Hematopoietic multipotent progenitor cell treated with erythropoietin and hydrocortisone succinate and interleukin-3 and kit ligand, for 17 days (in vitro differentiated cells): ENCODE data around the gene SWT1.
"Not testable (repeated sequence)": the region's sequence is repeated elsewhere in the genome, so short reads cannot be mapped to it uniquely, and the experiment has no call there.

ENCODE experiments used
- DNase-seq: peaks from one replicate; pipeline ENCODE4 v3.0.0-alpha.2; 2015; ENCODE audit warnings: low spot score

The SWT1 gene

DNA sequence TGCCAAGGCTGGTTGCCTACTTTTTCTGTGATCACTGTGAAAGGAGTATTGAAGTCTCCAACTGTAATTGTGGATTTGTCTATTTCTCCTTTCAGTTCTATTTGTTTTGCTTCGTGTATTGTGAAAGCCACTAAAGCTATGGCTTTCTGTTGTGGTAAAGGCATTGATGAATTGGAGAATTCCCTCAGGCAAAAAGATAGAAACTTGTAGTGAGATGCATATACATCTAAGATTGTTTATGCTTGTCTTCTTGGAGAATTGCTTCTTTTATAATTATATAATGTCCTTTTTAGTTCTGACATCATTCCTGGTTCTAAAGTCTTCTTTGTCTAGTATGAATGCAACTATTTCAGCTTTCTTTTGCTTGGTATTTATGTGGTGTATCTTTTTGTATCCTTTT lies 36.8 kb downstream of the SWT1 start:
- DNase-seq = no peak

- not testable (repeated sequence) for DNase-seq
Observed at GRCh38 chr1:185198712-185199111, 41.7 kb downstream of the SWT1 start.

DNA sequence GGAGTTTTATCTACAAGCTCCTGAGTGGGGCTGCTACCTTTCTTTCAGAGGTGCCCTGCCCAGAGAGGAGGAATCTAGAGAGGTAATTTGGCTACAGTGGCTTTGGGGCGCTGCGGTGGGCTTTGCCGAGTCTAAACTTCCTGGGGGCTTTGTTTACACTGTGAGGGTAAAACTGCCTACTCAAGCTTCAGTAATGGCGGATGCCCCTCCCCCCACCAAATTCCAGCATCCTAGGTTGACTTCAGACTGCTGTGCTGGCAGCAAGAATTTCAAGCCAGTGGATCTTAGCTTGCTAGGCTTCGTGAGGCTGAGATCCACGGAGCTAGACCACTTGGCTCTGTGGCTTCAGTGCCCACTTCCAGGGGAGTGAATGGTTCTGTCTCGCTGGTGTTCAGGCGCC lies 43.9 kb downstream of the SWT1 start:
- no peak for DNase-seq

DNA sequence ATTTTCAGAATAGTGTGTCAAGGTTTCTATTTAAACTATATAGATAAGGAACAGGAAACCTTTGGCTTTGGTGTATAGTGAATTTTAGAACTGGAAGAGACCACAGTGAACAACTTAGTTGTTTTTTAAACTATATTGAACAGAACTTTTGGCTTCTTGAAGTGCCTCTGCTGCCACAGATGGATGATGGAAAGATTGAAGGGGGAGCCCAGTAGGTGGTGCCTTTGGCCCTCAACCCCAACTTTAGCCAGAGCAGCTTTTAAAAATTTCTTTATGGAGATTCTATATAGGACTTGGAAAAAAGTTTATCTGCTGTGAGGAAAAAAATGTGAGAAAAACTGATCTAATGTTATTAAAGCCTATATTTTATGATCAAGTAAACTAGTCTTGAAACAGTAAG lies 50.2 kb downstream of the SWT1 start:
- DNase-seq = no peak

DNA sequence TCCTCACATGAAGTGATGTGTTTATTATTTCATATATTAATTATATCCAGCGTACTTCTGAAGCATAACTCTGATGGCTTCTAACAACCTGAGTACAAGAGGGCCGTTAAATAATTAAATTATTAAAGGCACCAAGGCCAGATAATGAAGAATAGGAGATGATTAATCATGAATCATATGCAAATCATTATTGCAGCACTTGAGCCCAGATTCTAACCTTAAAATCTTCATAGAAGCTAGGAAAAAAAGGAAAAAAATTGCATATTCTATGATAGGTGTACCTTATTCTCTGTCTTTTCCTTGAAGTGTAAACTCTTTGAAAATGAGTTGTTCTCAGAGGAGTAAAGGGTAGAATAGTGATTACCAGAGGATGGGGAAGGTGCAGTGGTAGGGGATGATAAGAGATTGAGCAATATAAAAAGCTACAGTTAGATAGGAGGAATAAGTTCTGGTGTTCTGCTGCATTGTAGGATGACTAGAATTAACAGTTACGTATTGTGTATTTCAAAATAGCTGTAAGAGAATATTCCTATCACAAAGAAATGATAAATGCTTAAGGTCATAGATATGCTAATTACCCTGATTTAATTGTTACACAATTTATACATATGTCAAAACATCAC lies 51.1 kb downstream of the SWT1 start:
- no peak for DNase-seq

DNA sequence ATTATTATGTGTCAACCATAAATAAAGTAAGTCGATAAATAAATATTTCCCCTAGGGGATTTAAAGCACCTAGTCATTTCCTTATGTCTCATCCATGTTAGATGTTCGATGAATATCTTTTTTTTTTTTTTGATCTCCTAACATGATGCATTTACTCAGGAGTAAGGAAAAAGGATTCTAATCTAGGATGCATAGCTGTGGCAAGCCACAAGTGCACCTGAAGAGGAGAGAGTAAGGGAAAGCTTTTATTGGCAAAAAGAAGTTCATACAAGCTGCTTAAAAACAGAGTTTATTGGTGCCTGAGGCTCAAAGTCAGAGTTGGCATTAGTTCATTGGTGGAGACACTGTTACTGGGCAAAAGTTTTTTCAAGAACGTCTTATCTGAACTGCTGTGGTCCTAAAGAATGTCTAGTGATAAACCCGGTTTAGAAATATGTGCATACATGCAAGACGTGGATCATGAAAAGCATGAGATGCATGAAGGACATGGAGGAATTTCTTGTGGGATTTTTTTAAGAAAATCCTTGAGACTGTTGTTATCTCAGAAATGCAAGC lies 51.7 kb downstream of the SWT1 start:
- DNase-seq = no peak

DNA sequence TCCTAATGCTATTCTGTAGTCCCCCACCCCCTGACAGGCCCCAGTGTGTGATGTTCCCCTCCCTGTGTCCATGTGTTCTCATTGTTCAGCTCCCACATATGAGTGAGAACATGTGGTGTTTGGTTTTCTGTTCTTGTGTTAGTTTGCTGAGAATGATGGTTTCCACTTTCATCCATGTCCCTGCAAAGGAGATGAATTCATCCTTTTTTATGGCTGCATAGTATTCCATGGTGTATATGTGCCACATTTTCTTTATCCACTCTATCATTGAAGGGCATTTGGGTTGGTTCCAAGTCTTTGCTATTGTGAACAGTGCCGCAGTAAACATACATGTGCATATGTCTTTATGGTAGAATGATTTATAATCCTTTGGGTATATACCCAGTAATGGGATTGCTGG lies 52.4 kb downstream of the SWT1 start:
- DNase-seq = not testable (repeated sequence)

DNA sequence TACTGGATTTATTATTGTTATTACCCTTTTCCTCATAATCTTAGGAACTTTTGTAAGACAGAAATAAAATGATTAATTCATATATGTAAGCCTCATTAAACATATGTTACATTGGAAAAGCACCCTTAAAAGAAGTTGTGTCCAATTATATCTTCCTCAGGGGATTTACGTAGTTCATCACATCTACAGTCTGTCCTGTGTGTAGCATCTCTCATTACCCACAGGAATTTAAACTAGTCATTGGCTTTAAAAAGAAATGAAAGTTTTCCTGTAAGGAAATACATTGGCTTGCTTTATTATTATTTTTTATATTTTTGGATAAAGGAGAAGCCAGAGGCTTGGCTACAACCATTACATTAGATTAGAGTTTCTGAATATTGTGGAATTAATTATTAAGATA lies 56.1 kb downstream of the SWT1 start:
- no peak for DNase-seq

- no peak for DNase-seq
Observed at GRCh38 chr1:185215911-185216310, 58.9 kb downstream of the SWT1 start.

DNA sequence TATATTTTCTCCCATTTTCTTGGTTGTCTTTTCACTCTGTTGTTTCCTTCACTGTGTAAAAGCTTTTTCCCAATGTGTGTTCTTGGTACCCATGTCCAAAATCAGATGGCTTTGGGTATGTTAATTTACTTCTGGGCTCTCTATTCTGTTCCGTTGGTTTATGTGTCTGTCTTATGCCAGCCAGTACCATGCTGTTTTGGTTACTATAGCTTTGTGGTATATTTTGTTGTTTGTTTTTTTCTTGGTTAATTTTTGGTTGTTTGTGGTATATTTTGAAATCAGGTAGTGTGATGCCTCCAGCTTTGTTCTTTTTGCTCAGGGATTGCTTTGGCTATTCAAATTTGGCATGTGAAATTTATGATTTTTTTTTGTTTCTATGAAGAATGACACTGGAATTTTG lies 67.2 kb downstream of the SWT1 start:
- no peak for DNase-seq

DNA sequence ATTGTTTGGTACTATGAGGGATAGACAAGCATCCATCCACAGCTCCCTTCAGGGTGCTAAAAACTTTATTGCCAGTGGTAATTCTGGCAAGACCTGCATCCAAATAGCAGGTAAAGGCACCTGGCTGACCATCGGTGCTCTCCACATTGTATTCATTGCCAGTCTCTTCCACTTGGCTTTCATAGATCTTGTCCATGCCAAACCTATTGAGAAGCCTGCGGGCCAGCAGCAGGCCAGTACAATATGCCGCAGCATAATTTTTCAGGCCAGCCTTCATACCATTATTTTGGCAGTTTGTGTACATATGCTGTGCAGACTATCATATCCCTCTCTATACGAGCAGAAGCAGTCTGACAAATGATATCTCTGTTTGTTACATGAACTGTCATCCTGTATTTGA lies 70.2 kb downstream of the SWT1 start:
- no peak for DNase-seq

- DNase-seq = no peak
Observed at GRCh38 chr1:185228979-185229378, 72.0 kb downstream of the SWT1 start.

DNA sequence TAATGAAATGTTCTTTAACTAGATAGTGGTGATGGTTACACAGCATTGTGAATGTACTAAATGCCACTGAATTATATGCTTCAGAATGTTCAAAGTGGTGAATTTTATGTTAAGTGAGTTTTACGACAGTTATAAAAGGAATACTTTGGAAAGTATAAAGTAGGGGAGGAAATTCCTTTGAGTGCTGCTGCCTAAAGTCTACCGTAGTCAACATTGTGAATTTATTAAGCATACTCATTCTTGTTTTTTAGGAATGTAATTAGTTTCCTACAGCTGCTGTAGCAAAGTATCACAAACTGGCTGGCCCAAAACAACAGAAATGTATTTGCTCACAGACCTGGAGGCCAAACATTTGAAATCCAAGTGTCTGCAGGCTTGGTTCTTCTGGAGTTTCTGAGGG lies 73.0 kb downstream of the SWT1 start:
- no peak for DNase-seq

GRCh38 chr1:185232874-185233273 lies 75.9 kb downstream of the SWT1 start:
- no peak for DNase-seq

DNA sequence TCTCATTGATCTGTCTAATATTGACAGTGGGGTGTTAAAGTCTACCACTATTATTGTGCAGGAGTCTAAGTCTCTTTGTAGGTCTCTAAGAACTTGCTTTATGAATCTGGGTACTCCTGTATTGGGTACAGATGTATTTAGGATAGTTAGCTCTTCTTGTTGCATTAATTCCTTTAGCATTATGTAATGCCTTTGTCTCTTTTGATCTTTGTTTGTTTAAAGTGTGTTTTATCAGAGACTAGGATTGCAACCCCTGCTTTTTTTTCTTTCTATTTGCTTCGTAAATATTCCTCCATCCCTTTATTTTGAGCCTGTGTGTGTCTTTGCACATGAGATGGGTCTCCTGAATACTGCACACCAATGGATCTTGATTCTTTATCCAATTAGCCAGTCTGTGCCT lies 77.2 kb downstream of the SWT1 start:
- not testable (repeated sequence) for DNase-seq

- not testable (repeated sequence) for DNase-seq
Observed at GRCh38 chr1:185237176-185237575, 80.2 kb downstream of the SWT1 start.

GRCh38 chr1:185237661-185238060 lies 80.7 kb downstream of the SWT1 start:
- DNase-seq = no peak

- DNase-seq = no peak
Observed at GRCh38 chr1:185238447-185238846, 81.5 kb downstream of the SWT1 start.

GRCh38 chr1:185239861-185240260 lies 82.9 kb downstream of the SWT1 start:
- no peak for DNase-seq

- DNase-seq = no peak
Observed at GRCh38 chr1:185241127-185241526, 84.2 kb downstream of the SWT1 start.

GRCh38 chr1:185244015-185244747 lies 87.2 kb downstream of the SWT1 start:
- no peak for DNase-seq

- DNase-seq = no peak
Observed at GRCh38 chr1:185245466-185245865, 88.5 kb downstream of the SWT1 start.

DNA sequence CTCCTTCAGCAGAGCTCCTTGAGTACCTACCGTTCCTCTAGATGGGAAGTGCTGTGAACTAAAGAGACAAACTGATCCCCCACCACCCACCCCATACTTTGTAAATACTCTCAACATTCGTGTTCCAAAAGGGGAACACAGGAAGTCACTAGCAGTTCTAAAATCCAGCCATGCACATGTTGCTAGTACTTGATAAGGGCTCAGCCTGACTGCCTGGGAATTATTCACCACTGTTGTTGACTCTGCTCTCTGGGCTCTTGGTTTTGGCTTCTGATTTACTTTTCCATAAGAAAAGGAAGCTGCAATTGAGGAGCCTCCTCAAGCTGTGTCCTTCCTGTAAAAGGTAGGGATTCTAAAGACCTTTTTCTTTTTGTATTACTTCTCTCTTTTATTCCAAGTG lies 92.6 kb downstream of the SWT1 start:
- no peak for DNase-seq

DNA sequence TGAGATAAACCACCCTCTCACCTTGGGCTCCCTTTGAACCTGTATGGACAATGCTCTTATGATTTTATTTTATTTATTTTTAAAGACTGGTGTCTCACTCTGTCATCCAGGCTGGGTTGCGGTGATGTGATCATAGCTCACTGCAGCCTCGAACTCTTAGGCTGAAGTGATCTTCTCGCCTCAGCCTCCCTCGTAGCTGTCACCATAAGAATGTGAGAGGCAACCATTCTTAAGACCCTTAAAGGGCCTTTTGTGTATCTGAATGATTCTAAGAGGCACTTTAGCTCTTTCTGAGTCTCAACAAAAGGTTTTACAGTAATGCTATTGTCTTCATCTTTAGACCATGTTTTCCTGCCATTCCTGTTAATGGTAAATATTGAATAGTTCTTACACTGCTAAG lies 93.1 kb downstream of the SWT1 start:
- no peak for DNase-seq
